H9 (cell line): ENCODE measurements around the gene NGRN. TPM values are rescaled to one million over a fixed set of nuclear protein-coding genes. Genes with fewer than 3 reads are reported as not detected.

Experiments
- DNase-seq: peaks from one replicate; pipeline ENCODE4 v3.0.0-alpha.2; 2017
- H2AFZ ChIP-seq: one replicate; pipeline ENCODE4 v1.6.1; 2013; ENCODE audit warnings: mild to moderate bottlenecking, low read length, control low read depth, moderate library complexity
- H2AK5ac ChIP-seq: 2 replicates; pipeline ENCODE4 v1.6.1; 2013; ENCODE audit warnings: low read length, control low read depth, mixed read lengths; ENCODE audit not compliant: insufficient read length
- H2BK120ac ChIP-seq: one replicate; pipeline ENCODE4 v1.6.1; 2013; ENCODE audit warnings: low read depth, mild to moderate bottlenecking, low read length, control low read depth, inconsistent platforms; ENCODE audit not compliant: poor library complexity, severe bottlenecking
- H2BK12ac ChIP-seq: 2 replicates; pipeline ENCODE4 v1.6.1; 2013; ENCODE audit warnings: low read length, control low read depth, mixed read lengths, low read depth; ENCODE audit not compliant: insufficient read length
- H2BK15ac ChIP-seq: 2 replicates; pipeline ENCODE4 v1.6.1; 2013; ENCODE audit warnings: low read depth, low read length, control low read depth
- H2BK20ac ChIP-seq: one replicate; pipeline ENCODE4 v1.6.1; 2013; ENCODE audit warnings: low read depth, mild to moderate bottlenecking, low read length, control low read depth, inconsistent platforms; ENCODE audit not compliant: poor library complexity, severe bottlenecking
- H2BK5ac ChIP-seq: 2 replicates; pipeline ENCODE4 v1.6.1; 2013; ENCODE audit warnings: low read length, control low read depth, mixed read lengths; ENCODE audit not compliant: insufficient read length
- H3K14ac ChIP-seq: 2 replicates; pipeline ENCODE4 v1.6.1; 2013; ENCODE audit warnings: low read length, control low read depth; ENCODE audit not compliant: insufficient read depth
- H3K18ac ChIP-seq: 2 replicates; pipeline ENCODE4 v1.6.1; 2013; ENCODE audit warnings: low read depth, mild to moderate bottlenecking, mixed read lengths, low read length, control low read depth; ENCODE audit not compliant: insufficient read length
- H3K23ac ChIP-seq: 2 replicates; pipeline ENCODE4 v1.6.1; 2013; ENCODE audit warnings: low read length, control low read depth, mixed read lengths, low read depth; ENCODE audit not compliant: insufficient read length
- H3K23me2 ChIP-seq: 2 replicates; pipeline ENCODE4 v1.6.1; 2013; ENCODE audit warnings: low read depth, mild to moderate bottlenecking, mixed read lengths, low read length, control low read depth; ENCODE audit not compliant: insufficient read length, poor library complexity, severe bottlenecking
- H3K27ac ChIP-seq: 2 replicates; pipeline ENCODE4 v1.5.1; 2013; ENCODE audit warnings: low read length, control low read depth, mixed read lengths, low read depth; ENCODE audit not compliant: insufficient read length
- H3K27me3 ChIP-seq: 2 replicates; pipeline ENCODE4 v1.6.1; 2013; ENCODE audit warnings: low read length, control low read depth, inconsistent platforms; ENCODE audit not compliant: insufficient read depth
- H3K4ac ChIP-seq: 2 replicates; pipeline ENCODE4 v1.6.1; 2013; ENCODE audit warnings: low read depth, mild to moderate bottlenecking, control low read depth, inconsistent platforms, low read length, moderate library complexity
- H3K4me1 ChIP-seq: 2 replicates; pipeline ENCODE4 v1.6.1; 2013; ENCODE audit warnings: low read length, control low read depth, inconsistent platforms; ENCODE audit not compliant: insufficient read depth
- H3K4me2 ChIP-seq: 2 replicates; pipeline ENCODE4 v1.6.1; 2013; ENCODE audit warnings: low read length, control low read depth, mixed read lengths; ENCODE audit not compliant: insufficient read length, insufficient read depth
- H3K56ac ChIP-seq: 2 replicates; pipeline ENCODE4 v1.6.1; 2013; ENCODE audit warnings: low read depth, mild to moderate bottlenecking, mixed read lengths, low read length, control low read depth; ENCODE audit not compliant: insufficient read length
- H3K79me1 ChIP-seq: 2 replicates; pipeline ENCODE4 v1.6.1; 2013; ENCODE audit warnings: low read depth, mild to moderate bottlenecking, moderate library complexity, low read length, control low read depth, inconsistent platforms; ENCODE audit not compliant: insufficient read depth, poor library complexity, severe bottlenecking
- H3K79me2 ChIP-seq: 2 replicates; pipeline ENCODE4 v1.6.1; 2013; ENCODE audit warnings: low read length, control low read depth, inconsistent platforms; ENCODE audit not compliant: insufficient read depth
- H3K9ac ChIP-seq: 2 replicates; pipeline ENCODE4 v1.6.1; 2013; ENCODE audit warnings: low read length, control low read depth, mixed read lengths; ENCODE audit not compliant: insufficient read length; ENCODE audit errors: extremely low read depth
- H3K9me3 ChIP-seq: one replicate; pipeline ENCODE4 v1.6.1; 2013; ENCODE audit warnings: low read depth, low read length, inconsistent platforms; ENCODE audit not compliant: control insufficient read depth
- H3T11ph ChIP-seq: one replicate; pipeline ENCODE4 v1.6.1; 2013; ENCODE audit warnings: mild to moderate bottlenecking, low read length, control low read depth, inconsistent platforms
- H4K20me1 ChIP-seq: one replicate; pipeline ENCODE4 v1.6.1; 2013; ENCODE audit not compliant: control insufficient read depth, insufficient read length, insufficient read depth
- H4K5ac ChIP-seq: 2 replicates; pipeline ENCODE4 v1.6.1; 2013; ENCODE audit warnings: low read depth, mild to moderate bottlenecking, mixed read lengths, low read length, control low read depth; ENCODE audit not compliant: insufficient read length
- H4K8ac ChIP-seq: replicated peaks from 2 replicates; pipeline ENCODE4 v1.6.1; 2013; ENCODE audit warnings: low read length, control low read depth, mixed read lengths, low read depth; ENCODE audit not compliant: insufficient read length
- H4K91ac ChIP-seq: 2 replicates; pipeline ENCODE4 v1.6.1; 2013; ENCODE audit warnings: low read depth, mild to moderate bottlenecking, moderate library complexity, mixed read lengths, low read length, control low read depth; ENCODE audit not compliant: insufficient read length
- H3K27ac Mint-ChIP-seq, 3 experiments: 2 replicates in 2 of 3; 3 replicates in 1 of 3; pipeline ENCODE4 v1.8.0; 2020 to 2021; ENCODE audit warnings: mixed read lengths in 3 of 3, mild to moderate bottlenecking in 1 of 3, moderate library complexity in 1 of 3
- H3K27me3 Mint-ChIP-seq: 2 replicates; pipeline ENCODE4 v1.8.0; 2021; ENCODE audit warnings: low read depth, mild to moderate bottlenecking, moderate library complexity, mixed read lengths
- H3K36me3 Mint-ChIP-seq, 3 experiments: 2 replicates in 2 of 3; 3 replicates in 1 of 3; pipeline ENCODE4 v1.8.0; 2020 to 2021; ENCODE audit warnings: low read depth in 3 of 3, mixed read lengths in 3 of 3; ENCODE audit not compliant: insufficient read depth in 1 of 3
- H3K4me1 Mint-ChIP-seq, 2 experiments: 2 replicates each; pipeline ENCODE4 v1.8.0; 2020; ENCODE audit warnings: mixed read lengths in 2 of 2
- H3K4me3 Mint-ChIP-seq, 2 experiments: 2 replicates in 1 of 2; 3 replicates in 1 of 2; pipeline ENCODE4 v1.8.0; 2020 to 2021; ENCODE audit warnings: mild to moderate bottlenecking in 2 of 2, mixed read lengths in 2 of 2, moderate library complexity in 1 of 2
- H3K9me3 Mint-ChIP-seq, 2 experiments: 2 replicates in 1 of 2; 3 replicates in 1 of 2; pipeline ENCODE4 v1.8.0; 2020; ENCODE audit warnings: mild to moderate bottlenecking in 2 of 2, mixed read lengths in 2 of 2, moderate library complexity in 1 of 2
- CTCF ChIP-seq: fragments of 200-600 bp; sonication (generic); conservative IDR thresholded peaks from 3 replicates; pipeline ENCODE4 v1.8.0; 2021; ENCODE audit warnings: antibody characterized with exemption, mild to moderate bottlenecking
- WGBS: extraction: QIAGEN DNeasy Blood & Tissue Kit; methylation state at CpG from one replicate; pipeline ENCODE4 v1.1.7; 2013; ENCODE audit warnings: missing lambda C conversion rate, low lambda C conversion rate, mixed read lengths; ENCODE audit not compliant: insufficient read length; ENCODE audit errors: extremely low coverage; 5-methylcytosine and 5-hydroxymethylcytosine counted together
- total RNA-seq: library from RNA; stranded (reverse); gene quantifications from 2 replicates; pipeline ENCODE4 v1.2.1, GENCODE V29; 2021

Gene NGRN
- total RNA-seq, 1 experiment from 2014 or later: 79.2 TPM

DNA sequence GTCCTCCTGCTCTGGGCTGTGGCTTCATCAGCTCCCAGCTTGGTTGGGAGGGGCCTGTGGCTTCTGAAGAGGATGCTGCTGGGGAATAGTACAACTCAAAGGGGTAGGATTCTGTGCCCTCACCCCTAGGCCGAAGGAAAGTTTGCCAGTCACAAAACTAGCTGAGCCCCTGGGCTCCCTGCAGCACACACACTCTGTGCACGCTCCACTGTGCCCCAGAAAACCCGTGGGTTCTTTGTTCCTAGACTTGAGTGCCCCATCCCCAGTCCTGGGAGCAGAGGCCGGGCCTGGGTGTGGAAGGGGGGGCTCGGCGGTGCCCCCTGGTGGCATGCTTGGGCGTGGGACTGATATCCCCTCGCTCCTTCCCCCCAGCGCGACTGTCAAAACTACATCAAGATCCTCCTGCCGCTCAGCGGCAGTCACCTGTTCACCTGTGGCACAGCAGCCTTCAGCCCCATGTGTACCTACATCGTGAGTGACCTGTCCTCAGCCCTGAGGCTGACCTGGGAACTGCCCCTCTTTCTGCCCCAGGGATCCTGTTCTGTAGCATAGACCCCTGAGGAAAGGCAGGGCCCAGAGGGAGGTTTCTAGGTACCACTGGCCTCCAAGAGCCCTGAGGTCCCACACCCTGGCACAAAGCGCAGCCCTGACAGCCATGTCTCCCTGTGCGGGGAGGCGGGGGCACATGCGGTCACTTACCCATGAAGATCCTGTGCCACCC is 45.9 kb upstream of the NGRN start:
- peak overlapping the region; percentile 53; the same call in 1 of the 2 replicates for H2BK15ac ChIP-seq
- no peak overlapping the region for H3K4me3 Mint-ChIP-seq
- no peaks in the 10 kb centered on the region for H4K20me1 ChIP-seq
- H2BK5ac ChIP-seq: no peak overlapping the region
- H4K91ac ChIP-seq: no peak overlapping the region
- H2BK12ac ChIP-seq: no peak overlapping the region
- no peak overlapping the region for H3T11ph ChIP-seq
- H3K79me2 ChIP-seq: no peaks in the 10 kb centered on the region
- H2BK20ac ChIP-seq: no peak overlapping the region
- H2AFZ ChIP-seq: no peak overlapping the region
- no peak overlapping the region for H3K18ac ChIP-seq
- H3K27me3 ChIP-seq: no peaks in the 10 kb centered on the region
- H3K36me3 Mint-ChIP-seq: peaks cover 12 to 31% (median 20%) of the 10 kb centered on the region in 3 experiments; a peak in 6 of 7 replicates
- H2BK120ac ChIP-seq: no peak overlapping the region
- no peak overlapping the region for H3K4me2 ChIP-seq
- peak overlapping the region; percentile 8; the same call in 1 of the 2 replicates for H3K14ac ChIP-seq
- TF ChIP-seq CTCF: peak; percentile 86
- H3K4ac ChIP-seq: no peak overlapping the region
- H3K56ac ChIP-seq: no peak overlapping the region
- H3K4me1 ChIP-seq: no peaks in the 10 kb centered on the region
- DNase-seq: peak; percentile 70
- no peak overlapping the region for H3K9ac ChIP-seq
- no peak overlapping the region for H3K23ac ChIP-seq
- H3K27ac ChIP-seq: no peak overlapping the region
- no peak overlapping the region for H2AK5ac ChIP-seq
- H4K8ac ChIP-seq: no peak overlapping the region
- H4K5ac ChIP-seq: no peak overlapping the region
- no peaks in the 10 kb centered on the region for H3K9me3 Mint-ChIP-seq
- no peaks in the 10 kb centered on the region for H3K23me2 ChIP-seq
- H3K4me1 Mint-ChIP-seq: peaks cover 4 to 11% of the 10 kb centered on the region in 2 experiments; a peak in 3 of 4 replicates
- no peaks in the 10 kb centered on the region for H3K79me1 ChIP-seq
- no peaks in the 10 kb centered on the region for H3K9me3 ChIP-seq
- no CpG with 5 or more reads among the region's 17 CpGs for WGBS
- peak overlapping the region in 1 of 3 experiments; percentile 41; a peak in 2 of 7 replicates for H3K27ac Mint-ChIP-seq
- H3K27me3 Mint-ChIP-seq: no peaks in the 10 kb centered on the region
